Brain microvascular endothelial cell (primary cell): ENCODE measurements around the gene CYP3A4.
"Not testable (repeated sequence)": the region's sequence is repeated elsewhere in the genome, so short reads cannot be mapped to it uniquely, and the experiment has no call there.

Source experiments
- DNase-seq: peaks from one replicate; pipeline ENCODE4 v3.0.0-alpha.2; 2020
- H3K27ac ChIP-seq: fragments of 250-450 bp; sonication (Bioruptor Pico); 2 replicates; pipeline ENCODE4 v1.5.1; 2020; ENCODE audit warnings: mild to moderate bottlenecking, moderate library complexity
- H3K27me3 ChIP-seq: fragments of 250-450 bp; sonication (Bioruptor Pico); replicated peaks from 2 replicates; pipeline ENCODE4 v1.5.1; 2020; ENCODE audit warnings: mild to moderate bottlenecking
- H3K36me3 ChIP-seq: fragments of 250-450 bp; sonication (Bioruptor Pico); replicated peaks from 2 replicates; pipeline ENCODE4 v1.5.1; 2020; ENCODE audit warnings: mild to moderate bottlenecking
- H3K4me3 ChIP-seq: 2 replicates; pipeline ENCODE4 v1.5.1; 2011; ENCODE audit warnings: low read depth, mild to moderate bottlenecking, control low read depth, low read length, moderate library complexity
- CTCF ChIP-seq: IDR thresholded peaks from 2 replicates; pipeline ENCODE4 v1.5.1; 2011; ENCODE audit warnings: low read depth, mild to moderate bottlenecking, moderate library complexity, low read length, control low read depth, inconsistent platforms; ENCODE audit errors: missing control alignments
- in situ Hi-C: cut with HindIII; loops from 2 replicates; pipeline ENCODE4 v1.10.0; 2017; ENCODE audit warnings: low sequenced_read_pairs, low pct_ligation_motif_present

Gene CYP3A4

GRCh38 chr7:99780588-99780987 is 3.4 kb downstream of the CYP3A4 start:
- H3K27me3 ChIP-seq = no peaks in the 10 kb centered on the region
- no peak overlapping the region for H3K27ac ChIP-seq
- TF ChIP-seq CTCF = no peak
- no peak overlapping the region for H3K4me3 ChIP-seq
- no peaks in the 10 kb centered on the region for H3K36me3 ChIP-seq
- in situ Hi-C loops = no loop called here
- DNase-seq = no peak

- H3K4me3 ChIP-seq = no peak overlapping the region
- in situ Hi-C loops = no loop called here
- TF ChIP-seq CTCF = no peak
- H3K27me3 ChIP-seq = no peaks in the 10 kb centered on the region
- no peak overlapping the region for H3K27ac ChIP-seq
- no peak for DNase-seq
- H3K36me3 ChIP-seq = no peaks in the 10 kb centered on the region
These were observed 4.0 kb downstream of the CYP3A4 start for GRCh38 chr7:99779949-99780348.

- in situ Hi-C loops = no loop called here
- no peaks in the 10 kb centered on the region for H3K27me3 ChIP-seq
These were observed 5.1 kb downstream of the CYP3A4 start for GRCh38 chr7:99778880-99779279.

GRCh38 chr7:99773395-99773794 is 10.6 kb downstream of the CYP3A4 start:
- H3K36me3 ChIP-seq, H3K27me3 ChIP-seq, DNase-seq, H3K4me3 ChIP-seq, in situ Hi-C loops, H3K27ac ChIP-seq: not testable (repeated sequence)

More at GRCh38 chr7:99778880-99779279, 5.1 kb downstream of the CYP3A4 start:
- TF ChIP-seq CTCF = no peak
- H3K36me3 ChIP-seq = no peaks in the 10 kb centered on the region
- DNase-seq = no peak
- no peak overlapping the region for H3K4me3 ChIP-seq
- H3K27ac ChIP-seq = no peak overlapping the region

GRCh38 chr7:99772565-99772964 is 11.4 kb downstream of the CYP3A4 start:
- no peak for TF ChIP-seq CTCF
- no peaks in the 10 kb centered on the region for H3K27me3 ChIP-seq
- H3K4me3 ChIP-seq = no peak overlapping the region
- H3K36me3 ChIP-seq = no peaks in the 10 kb centered on the region
- DNase-seq = no peak
- in situ Hi-C loops = no loop called here
- H3K27ac ChIP-seq = no peak overlapping the region

- H3K4me3 ChIP-seq, H3K27ac ChIP-seq, DNase-seq, H3K36me3 ChIP-seq, in situ Hi-C loops, H3K27me3 ChIP-seq: not testable (repeated sequence)
These were observed 14.5 kb downstream of the CYP3A4 start for GRCh38 chr7:99769494-99769893.

GRCh38 chr7:99768471-99768870 is 15.5 kb downstream of the CYP3A4 start:
- Histone ChIP-seq H3K4me3 (no peak overlapping the region), H3K27ac (no peak overlapping the region), H3K36me3 (no peaks in the 10 kb centered on the region), H3K27me3 (peaks cover 3% of the 10 kb centered on the region)
- in situ Hi-C loops = no loop called here
- DNase-seq = no peak
- TF ChIP-seq CTCF = no peak
